Ovary (tissue), 3 donors: ENCODE results near the gene SPATA31D1.

ENCODE experiments used
- CTCF ChIP-seq, 3 donors: fragments of 450-650 bp in 2 of 3; fragments of 200-600 bp in 1 of 3; IDR thresholded peaks; one replicate each; pipeline versions ENCODE4 v1.5.1 to v1.8.0; 2016 to 2022; ENCODE audit warnings: antibody characterized with exemption in 3 of 3, mild to moderate bottlenecking in 1 of 3
- POLR2A ChIP-seq: fragments of 450-650 bp; IDR thresholded peaks from one replicate; pipeline ENCODE4 v1.6.1; 2017; ENCODE audit warnings: antibody characterized with exemption, mild to moderate bottlenecking, moderate library complexity
- donor health status: DM: no; HTN: no; CAD: no.

DNA sequence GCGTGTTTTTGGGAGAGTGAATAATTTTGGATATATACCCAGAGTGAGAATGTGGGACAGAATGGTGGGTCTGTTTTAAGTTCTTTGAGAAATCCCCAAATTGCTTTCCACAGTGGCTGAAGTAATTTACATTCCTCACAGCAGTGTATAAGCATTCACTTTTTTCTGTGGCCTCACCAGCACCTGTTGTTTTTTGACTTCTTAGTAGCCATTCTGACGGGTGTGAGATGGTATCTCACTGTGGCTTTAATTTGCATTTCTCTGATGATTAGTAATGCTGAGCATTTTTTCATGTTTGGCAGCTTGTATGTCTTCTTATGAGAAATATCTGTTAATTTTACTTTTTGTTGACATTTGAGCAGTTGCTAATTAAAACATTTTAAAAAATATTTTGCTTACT is 9.4 kb upstream of the SPATA31D1 start:
- no peak for TF ChIP-seq CTCF (IDR thresholded peaks at IDR 0.05)
- no peak for TF ChIP-seq POLR2A
